ENCODE results near the gene OTOA.
"Not testable (repeated sequence)": the region's sequence is repeated elsewhere in the genome, so short reads cannot be mapped to it uniquely, and the experiment has no call there.

The OTOA gene

GRCh38 chr16:21793310-21793709 is 129.5 kb downstream of the OTOA start:
- not testable (repeated sequence) for H3K27ac ChIP-seq (ENCODE audit: low read depth in 2 of 2, low read length in 2 of 2); H3K9ac ChIP-seq (ENCODE audit: low read depth in 1 of 2, low read length in 2 of 2); H3K4me3 ChIP-seq (ENCODE audit: low read length in 2 of 2); H3K27me3 ChIP-seq (ENCODE audit: control insufficient read depth in 2 of 2, insufficient read depth in 2 of 2, low read length in 2 of 2); H3K36me3 ChIP-seq (ENCODE audit: control insufficient read depth in 2 of 2, insufficient read depth in 2 of 2, low read length in 2 of 2); H3K4me1 ChIP-seq (ENCODE audit: control insufficient read depth in 2 of 2, insufficient read depth in 2 of 2, low read length in 2 of 2); H3K9me3 ChIP-seq (ENCODE audit: control insufficient read depth in 2 of 2, low read length in 2 of 2)

DNA sequence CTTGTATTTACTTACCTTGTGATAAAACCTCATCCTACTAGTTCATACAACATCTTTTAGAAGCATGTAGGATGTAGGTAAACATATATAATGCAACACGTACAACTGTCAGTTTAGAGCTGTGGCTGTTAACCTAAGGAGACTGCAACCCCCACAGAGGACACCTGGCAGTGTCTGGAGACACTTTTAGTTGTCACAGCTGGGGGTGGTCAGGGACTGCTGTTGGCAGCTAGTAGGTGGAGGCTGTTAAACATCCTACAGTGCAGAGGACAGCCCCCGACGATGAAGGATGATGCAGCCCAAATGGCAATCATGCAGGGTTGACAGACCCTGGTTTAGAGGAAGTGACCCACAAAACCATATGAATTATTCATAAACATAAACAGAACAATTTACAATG is 134.8 kb downstream of the OTOA start:
- not testable (repeated sequence) for H3K27ac ChIP-seq (ENCODE audit: low read depth in 2 of 2, low read length in 2 of 2); H3K4me1 ChIP-seq (ENCODE audit: control insufficient read depth in 2 of 2, insufficient read depth in 2 of 2, low read length in 2 of 2); H3K36me3 ChIP-seq (ENCODE audit: control insufficient read depth in 2 of 2, insufficient read depth in 2 of 2, low read length in 2 of 2); H3K9me3 ChIP-seq (ENCODE audit: control insufficient read depth in 2 of 2, low read length in 2 of 2); H3K9ac ChIP-seq (ENCODE audit: low read depth in 1 of 2, low read length in 2 of 2); H3K27me3 ChIP-seq (ENCODE audit: control insufficient read depth in 2 of 2, insufficient read depth in 2 of 2, low read length in 2 of 2); H3K4me3 ChIP-seq (ENCODE audit: low read length in 2 of 2)

GRCh38 chr16:21801538-21802374 is 138.0 kb downstream of the OTOA start:
- not testable (repeated sequence) for H3K27me3 ChIP-seq (ENCODE audit: control insufficient read depth in 2 of 2, insufficient read depth in 2 of 2, low read length in 2 of 2); H3K9me3 ChIP-seq (ENCODE audit: control insufficient read depth in 2 of 2, low read length in 2 of 2); H3K4me3 ChIP-seq (ENCODE audit: low read length in 2 of 2); H3K27ac ChIP-seq (ENCODE audit: low read depth in 2 of 2, low read length in 2 of 2); H3K4me1 ChIP-seq (ENCODE audit: control insufficient read depth in 2 of 2, insufficient read depth in 2 of 2, low read length in 2 of 2); H3K36me3 ChIP-seq (ENCODE audit: control insufficient read depth in 2 of 2, insufficient read depth in 2 of 2, low read length in 2 of 2); H3K9ac ChIP-seq (ENCODE audit: low read depth in 1 of 2, low read length in 2 of 2)

DNA sequence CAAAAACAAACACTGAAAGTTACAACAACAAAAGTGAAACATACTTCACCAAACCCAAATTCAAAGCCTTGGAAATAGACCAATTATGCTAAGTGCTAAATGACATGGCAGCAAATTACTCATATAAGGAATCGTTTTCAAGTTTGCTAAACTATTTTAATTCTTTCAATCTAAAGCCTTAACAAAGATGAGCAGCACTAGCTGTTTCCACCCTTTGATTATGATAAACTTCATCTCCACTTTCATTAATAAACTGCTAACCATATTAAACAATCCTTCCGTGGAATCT is 138.6 kb downstream of the OTOA start:
- not testable (repeated sequence) for H3K4me1 ChIP-seq (ENCODE audit: control insufficient read depth in 2 of 2, insufficient read depth in 2 of 2, low read length in 2 of 2); H3K27ac ChIP-seq (ENCODE audit: low read depth in 2 of 2, low read length in 2 of 2); H3K36me3 ChIP-seq (ENCODE audit: control insufficient read depth in 2 of 2, insufficient read depth in 2 of 2, low read length in 2 of 2); H3K9ac ChIP-seq (ENCODE audit: low read depth in 1 of 2, low read length in 2 of 2); H3K27me3 ChIP-seq (ENCODE audit: control insufficient read depth in 2 of 2, insufficient read depth in 2 of 2, low read length in 2 of 2); H3K9me3 ChIP-seq (ENCODE audit: control insufficient read depth in 2 of 2, low read length in 2 of 2); H3K4me3 ChIP-seq (ENCODE audit: low read length in 2 of 2)

Data from mucosa of rectum (tissue), 2 donors.